AG09319 (cell line): ENCODE results near the gene MIF.
"Not testable (repeated sequence)": the region's sequence is repeated elsewhere in the genome, so short reads cannot be mapped to it uniquely, and the experiment has no call there.

ENCODE experiments used
- DNase-seq: peaks from one replicate; pipeline ENCODE4 v3.0.0-alpha.2; 2010; ENCODE audit warnings: low read depth; ENCODE audit errors: extremely low read depth
- CTCF ChIP-seq: IDR thresholded peaks from 2 replicates; pipeline ENCODE4 v1.5.1; 2011; ENCODE audit warnings: low read depth, mild to moderate bottlenecking, inconsistent platforms, low read length, moderate library complexity

MIF gene

GRCh38 chr22:23849009-23850006, 44.9 kb upstream of the MIF start:
- peak; percentile 24 for DNase-seq
- peak; percentile 96 for TF ChIP-seq CTCF

GRCh38 chr22:23850136-23850611, 44.0 kb upstream of the MIF start:
- DNase-seq: no peak
- no peak for TF ChIP-seq CTCF

GRCh38 chr22:23856721-23857605, 37.2 kb upstream of the MIF start:
- peak; percentile 4 for TF ChIP-seq CTCF
- DNase-seq: peak; percentile 44

GRCh38 chr22:23857606-23858483, 36.3 kb upstream of the MIF start, which contains the start of gene SLC2A11:
Gene SLC2A11, plus strand, starts transcription at chr22:23857875. Its CDS starts 125 bp downstream, at chr22:23858000.
- peak; percentile 89 for DNase-seq
- TF ChIP-seq CTCF: peak; percentile 20

GRCh38 chr22:23858484-23858815, 35.7 kb upstream of the MIF start:
- TF ChIP-seq CTCF: no peak
- DNase-seq: no peak

GRCh38 chr22:23859201-23859600, 35.0 kb upstream of the MIF start:
- no peak for TF ChIP-seq CTCF
- DNase-seq: no peak

- not testable (repeated sequence) for DNase-seq
Measured at GRCh38 chr22:23860187-23860586, 34.0 kb upstream of the MIF start.
